GM19035 (cell line): ENCODE results near the gene GTF2B.
"Not testable (repeated sequence)": the region's sequence is repeated elsewhere in the genome, so short reads cannot be mapped to it uniquely, and the experiment has no call there.

Experiments used
- ATAC-seq: cut with Tn5 transposase; IDR thresholded peaks from one replicate; pipeline ENCODE4 v1.9.1; 2021; ENCODE audit not compliant: unreplicated experiment

Gene GTF2B

GRCh38 chr1:88888750-88889149, 2.6 kb downstream of the GTF2B start:
- no peak for ATAC-seq

- no peak for ATAC-seq
Measured at GRCh38 chr1:88885933-88886332, 5.4 kb downstream of the GTF2B start.

GRCh38 chr1:88883156-88883555, 8.2 kb downstream of the GTF2B start:
- ATAC-seq: no peak

- not testable (repeated sequence) for ATAC-seq
Measured at GRCh38 chr1:88880717-88881116, 10.7 kb downstream of the GTF2B start.

DNA sequence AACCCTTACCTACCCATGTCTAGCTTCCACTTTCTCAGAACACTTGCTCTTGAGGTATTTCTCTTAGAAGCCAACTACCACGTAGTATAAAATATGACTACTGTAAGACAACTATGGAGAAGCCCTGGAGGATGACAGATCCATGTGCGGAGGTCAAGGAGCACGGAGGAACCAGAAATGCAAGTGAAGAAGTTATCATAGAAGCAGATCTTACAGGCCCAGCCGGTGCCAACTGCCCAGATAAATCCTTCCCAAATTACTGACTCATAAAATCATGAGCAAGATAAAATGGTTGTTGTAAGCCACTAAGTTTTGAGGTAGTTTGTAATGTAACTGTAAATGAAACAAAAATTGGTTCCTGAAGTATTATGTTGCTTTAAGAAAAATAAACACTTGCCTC, 12.6 kb downstream of the GTF2B start:
- ATAC-seq: no peak

GRCh38 chr1:88877911-88878310, 13.5 kb downstream of the GTF2B start:
- no peak for ATAC-seq

GRCh38 chr1:88877382-88877825, 14.0 kb downstream of the GTF2B start:
- ATAC-seq: no peak

DNA sequence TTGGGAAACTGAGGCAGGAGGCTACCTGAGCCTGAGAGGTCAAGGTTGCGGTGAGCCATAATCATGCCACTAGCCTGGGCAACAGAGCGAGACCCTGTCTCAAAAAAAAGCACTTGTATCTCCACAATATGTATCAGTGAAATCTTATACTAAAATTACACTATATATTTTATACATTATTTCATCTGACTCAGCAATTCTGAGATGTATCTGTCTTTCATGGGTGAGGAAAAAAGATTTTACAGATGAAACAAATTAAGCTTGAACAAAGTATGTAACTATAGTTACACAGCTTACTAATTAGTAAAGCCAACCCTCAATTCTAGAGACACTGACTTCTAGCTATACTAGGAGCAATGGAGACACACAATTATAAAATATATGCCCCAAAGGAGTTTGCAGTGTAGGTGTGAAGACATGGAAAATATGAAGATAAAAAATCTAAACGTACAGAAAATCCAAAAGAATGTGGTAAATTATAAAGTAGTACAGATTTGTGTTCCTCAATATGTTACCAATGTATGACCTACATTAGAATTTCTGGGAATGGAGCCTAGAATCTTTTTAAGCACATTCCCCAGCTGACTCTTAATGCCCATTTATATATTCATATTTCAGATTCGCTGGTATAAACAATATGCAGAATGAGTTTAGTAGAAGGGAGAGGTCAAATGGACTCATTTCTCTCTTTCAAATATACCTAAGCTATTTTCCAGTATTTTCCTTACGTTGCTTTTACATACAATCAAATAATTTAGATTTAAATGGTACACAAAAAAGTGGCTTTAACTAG, 14.6 kb downstream of the GTF2B start:
- ATAC-seq: no peak

GRCh38 chr1:88875595-88875994, 15.8 kb downstream of the GTF2B start:
- ATAC-seq: no peak

DNA sequence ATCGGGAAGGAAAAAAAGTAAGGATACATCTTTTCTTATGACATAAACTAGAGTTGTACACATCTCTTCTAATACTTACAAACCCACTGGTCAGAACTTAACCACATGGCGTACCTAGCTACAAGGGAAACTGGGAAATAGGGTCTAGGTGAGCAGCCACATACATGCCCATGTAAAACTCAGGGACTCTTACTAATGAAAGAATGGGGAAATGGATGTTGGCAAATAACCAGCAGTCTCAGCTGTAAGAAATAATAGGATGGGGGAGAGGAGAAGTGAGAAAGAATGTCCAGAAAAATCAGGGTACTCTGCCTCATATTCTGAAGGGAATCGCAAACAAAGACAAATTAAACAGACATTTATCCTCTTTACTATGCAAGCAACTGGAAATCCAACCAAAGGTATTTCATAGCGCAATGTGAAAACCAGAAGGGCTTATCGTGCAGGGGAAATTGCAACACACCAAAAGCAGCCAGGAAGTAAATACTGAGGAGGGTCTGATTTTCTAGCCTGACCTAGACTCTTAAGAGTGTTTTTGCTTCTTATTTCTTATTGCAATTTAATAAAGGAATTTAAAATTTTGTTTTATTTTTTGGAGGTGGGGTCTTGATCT, 17.5 kb downstream of the GTF2B start:
- no peak for ATAC-seq

DNA sequence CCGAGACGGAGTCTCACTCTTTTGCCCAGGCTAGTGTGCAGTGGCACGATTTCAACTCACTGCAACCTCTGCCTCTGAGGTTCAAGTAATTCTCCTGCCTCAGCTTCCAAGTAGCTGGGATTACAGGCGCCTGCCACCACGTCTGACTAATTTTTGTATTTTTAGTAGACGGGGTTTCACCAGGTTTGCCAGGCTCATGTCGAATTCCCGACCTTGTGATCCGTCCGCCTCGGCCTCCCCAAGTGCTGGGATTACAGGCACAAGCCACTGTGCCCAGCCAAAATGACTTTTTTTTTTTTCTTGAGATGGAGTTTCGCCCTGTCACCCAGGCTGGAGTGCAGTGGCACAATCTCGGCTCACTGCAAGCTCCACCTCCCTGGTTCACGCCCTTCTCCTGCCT, 21.7 kb downstream of the GTF2B start:
- ATAC-seq: not testable (repeated sequence)

DNA sequence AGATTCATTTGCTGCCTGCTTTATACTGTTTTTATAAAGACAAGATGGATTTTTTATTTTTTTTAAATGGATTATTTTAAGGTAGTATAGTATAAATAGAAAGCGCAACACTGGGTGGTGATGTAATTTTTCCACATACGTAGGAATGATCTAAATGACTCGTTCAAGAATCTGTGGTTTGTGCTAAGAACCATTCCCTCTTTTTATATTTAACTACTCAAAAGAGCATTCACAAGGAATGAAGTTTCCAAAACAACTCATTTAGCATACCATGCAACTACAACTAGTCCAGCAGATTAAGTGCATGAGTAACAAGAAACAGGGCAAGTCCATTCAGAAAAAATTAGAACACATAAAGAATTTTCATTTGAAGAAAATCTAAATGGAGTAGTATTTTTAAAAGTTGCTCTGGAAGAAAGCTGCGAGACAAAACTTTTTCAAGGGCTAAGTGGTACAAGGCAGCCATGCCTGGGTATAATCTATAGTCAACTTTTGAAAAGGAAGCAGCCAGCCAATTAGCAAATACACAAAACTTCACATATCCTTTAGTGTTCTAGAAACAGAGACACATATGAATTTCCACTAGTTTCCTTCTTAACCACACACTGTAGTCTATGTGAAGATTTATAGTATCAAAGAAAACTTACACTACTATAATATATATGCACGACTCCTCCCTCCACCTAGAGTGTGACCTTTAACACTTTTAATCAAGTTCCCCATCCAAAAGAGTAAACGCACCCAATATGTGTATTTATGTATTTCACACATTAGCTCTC, 23.4 kb downstream of the GTF2B start:
- no peak for ATAC-seq

DNA sequence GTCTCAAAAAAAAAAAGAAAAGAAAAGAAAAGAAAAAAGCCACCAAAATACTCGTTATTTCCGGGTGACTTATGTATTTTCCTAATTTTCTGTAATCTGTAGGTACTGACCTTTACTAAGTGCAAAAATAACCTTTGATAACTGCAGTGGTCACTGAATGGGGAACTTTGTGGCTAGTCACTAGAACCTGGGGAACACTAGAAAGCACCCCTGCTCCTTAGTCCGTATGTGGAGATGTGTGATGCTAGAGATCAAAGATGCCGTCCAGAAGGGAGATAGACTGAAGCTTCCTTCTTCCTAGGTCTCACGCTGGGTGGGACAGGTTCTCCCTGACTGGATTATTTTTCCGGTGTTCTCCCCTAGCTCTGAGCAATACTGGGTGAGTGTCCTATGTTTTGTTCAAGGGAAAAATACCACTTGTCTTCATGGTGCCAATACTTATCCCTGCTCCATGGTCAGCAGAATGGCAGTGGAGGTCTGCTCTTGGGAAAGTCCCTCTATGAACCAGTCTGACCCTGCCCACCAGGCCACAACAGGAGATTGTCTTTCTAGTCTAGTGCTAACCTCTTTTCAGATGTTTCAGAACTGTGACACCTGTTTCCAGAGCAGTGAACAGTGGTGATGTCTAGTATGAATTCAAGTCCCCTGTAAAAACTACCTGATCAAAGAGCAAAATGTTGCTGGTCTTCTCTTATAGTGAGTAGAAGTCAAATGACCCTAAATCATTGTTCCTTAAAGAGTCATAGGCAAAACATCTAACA, 39.9 kb downstream of the GTF2B start:
- ATAC-seq: no peak

- no peak for ATAC-seq
Measured at GRCh38 chr1:88847643-88848042, 43.7 kb downstream of the GTF2B start.

- no peak for ATAC-seq
Measured at GRCh38 chr1:88825721-88826120, 65.6 kb downstream of the GTF2B start.

DNA sequence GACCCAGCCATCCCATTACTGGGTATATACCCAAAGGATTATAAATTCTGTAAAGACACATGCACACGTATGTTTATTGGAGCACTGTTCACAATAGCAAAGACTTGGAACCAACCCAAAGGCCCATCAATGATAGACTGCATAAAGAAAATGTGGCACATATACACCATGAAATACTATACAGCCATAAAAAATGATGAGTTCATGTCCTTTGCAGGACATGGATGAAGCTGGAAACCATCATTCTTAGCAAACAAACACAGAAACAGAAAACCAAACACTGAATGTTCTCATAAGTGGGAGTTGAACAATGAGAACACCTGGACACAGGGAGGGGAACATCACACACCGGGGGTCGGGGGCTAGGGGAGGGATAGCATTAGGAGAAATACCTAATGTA, 71.7 kb downstream of the GTF2B start:
- not testable (repeated sequence) for ATAC-seq

GRCh38 chr1:88813471-88813870, 77.9 kb downstream of the GTF2B start:
- no peak for ATAC-seq

GRCh38 chr1:88812366-88812765, 79.0 kb downstream of the GTF2B start:
- ATAC-seq: no peak

DNA sequence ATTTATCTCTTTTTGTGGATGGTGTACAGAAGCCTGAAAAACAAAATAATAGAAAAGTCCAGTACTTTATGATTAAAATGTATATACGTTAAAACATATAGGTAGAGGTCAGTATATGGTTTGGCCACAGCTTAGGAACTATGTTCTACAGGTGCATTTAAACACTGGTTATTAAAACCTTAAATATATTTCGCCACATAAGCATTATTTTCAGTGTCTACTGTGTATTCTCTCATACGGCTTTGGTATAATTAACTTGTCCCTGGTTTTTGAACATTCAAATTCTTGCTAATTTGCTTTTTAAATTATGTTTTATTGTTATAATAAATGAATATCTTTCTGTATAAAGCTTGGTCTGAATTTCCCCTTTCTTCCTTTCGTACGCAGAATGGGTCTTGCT, 87.9 kb downstream of the GTF2B start:
- ATAC-seq: no peak

DNA sequence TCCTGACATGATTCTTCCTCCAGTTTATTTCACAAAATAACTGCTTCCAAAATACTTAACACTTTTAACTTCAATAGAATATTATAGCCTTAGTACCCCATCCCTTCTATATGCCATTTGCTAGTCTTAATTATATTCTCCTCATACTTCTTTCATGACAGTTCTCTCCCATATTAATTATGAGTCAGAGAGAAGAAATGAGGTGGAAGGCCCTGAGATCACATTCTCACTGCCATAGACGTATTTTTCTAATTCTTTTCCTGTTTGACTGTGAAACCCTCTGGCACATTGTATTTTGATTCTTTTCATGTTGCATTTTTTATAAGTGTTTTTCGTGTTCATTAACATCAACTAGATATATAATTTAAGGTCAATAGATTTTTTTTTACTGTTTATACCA, 88.4 kb downstream of the GTF2B start:
- no peak for ATAC-seq
